Ishikawa (cell line): Measurements from ENCODE around the gene MAGI2.

Experiments used
- CREB1 ChIP-seq: IDR thresholded peaks from 2 replicates; pipeline ENCODE4 v1.6.1; 2012; ENCODE audit warnings: low read depth
- EP300 ChIP-seq: IDR thresholded peaks from 2 replicates; pipeline ENCODE4 v1.6.1; 2012; ENCODE audit warnings: borderline replicate concordance
- FOXM1 ChIP-seq: IDR thresholded peaks from 2 replicates; pipeline ENCODE4 v1.6.1; 2012; ENCODE audit warnings: low read depth, borderline replicate concordance
- MAX ChIP-seq: IDR thresholded peaks from 2 replicates; pipeline ENCODE4 v1.6.1; 2012
- RAD21 ChIP-seq: IDR thresholded peaks from 2 replicates; pipeline ENCODE4 v1.6.1; 2012; ENCODE audit warnings: low read depth
- TAF1 ChIP-seq: IDR thresholded peaks from 2 replicates; pipeline ENCODE4 v1.6.1; 2012; ENCODE audit warnings: low read depth, mild to moderate bottlenecking
- YY1 ChIP-seq: IDR thresholded peaks from 2 replicates; pipeline ENCODE4 v1.6.1; 2012; ENCODE audit warnings: low read depth
- ZBTB7A ChIP-seq: IDR thresholded peaks from 2 replicates; pipeline ENCODE4 v1.6.1; 2012; ENCODE audit warnings: low read depth
- TF ChIP-seq, protein P1 (sequence below): IDR thresholded peaks from 2 replicates; pipeline ENCODE4 v1.6.1; 2012; ENCODE audit warnings: low read depth, mild to moderate bottlenecking

DNA sequence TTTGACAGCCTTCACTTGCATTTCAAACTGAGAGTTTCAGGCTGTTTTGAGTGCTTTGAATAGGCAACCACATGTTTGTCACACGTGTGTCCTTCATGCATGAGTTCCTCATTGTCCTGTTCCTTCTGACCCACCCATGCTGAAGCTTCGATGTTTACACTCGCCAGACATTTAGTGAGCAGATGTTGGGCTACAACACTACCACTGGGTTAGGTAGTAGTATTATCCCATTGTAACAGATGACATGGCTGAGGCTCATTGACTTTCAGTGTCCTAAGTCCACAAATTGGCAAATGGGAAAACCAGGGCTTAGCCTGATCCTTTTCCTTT, 1198.8 kb downstream of the MAGI2 start:
- TF ChIP-seq CREB1, result no peak
- TF ChIP-seq, protein P1, sequence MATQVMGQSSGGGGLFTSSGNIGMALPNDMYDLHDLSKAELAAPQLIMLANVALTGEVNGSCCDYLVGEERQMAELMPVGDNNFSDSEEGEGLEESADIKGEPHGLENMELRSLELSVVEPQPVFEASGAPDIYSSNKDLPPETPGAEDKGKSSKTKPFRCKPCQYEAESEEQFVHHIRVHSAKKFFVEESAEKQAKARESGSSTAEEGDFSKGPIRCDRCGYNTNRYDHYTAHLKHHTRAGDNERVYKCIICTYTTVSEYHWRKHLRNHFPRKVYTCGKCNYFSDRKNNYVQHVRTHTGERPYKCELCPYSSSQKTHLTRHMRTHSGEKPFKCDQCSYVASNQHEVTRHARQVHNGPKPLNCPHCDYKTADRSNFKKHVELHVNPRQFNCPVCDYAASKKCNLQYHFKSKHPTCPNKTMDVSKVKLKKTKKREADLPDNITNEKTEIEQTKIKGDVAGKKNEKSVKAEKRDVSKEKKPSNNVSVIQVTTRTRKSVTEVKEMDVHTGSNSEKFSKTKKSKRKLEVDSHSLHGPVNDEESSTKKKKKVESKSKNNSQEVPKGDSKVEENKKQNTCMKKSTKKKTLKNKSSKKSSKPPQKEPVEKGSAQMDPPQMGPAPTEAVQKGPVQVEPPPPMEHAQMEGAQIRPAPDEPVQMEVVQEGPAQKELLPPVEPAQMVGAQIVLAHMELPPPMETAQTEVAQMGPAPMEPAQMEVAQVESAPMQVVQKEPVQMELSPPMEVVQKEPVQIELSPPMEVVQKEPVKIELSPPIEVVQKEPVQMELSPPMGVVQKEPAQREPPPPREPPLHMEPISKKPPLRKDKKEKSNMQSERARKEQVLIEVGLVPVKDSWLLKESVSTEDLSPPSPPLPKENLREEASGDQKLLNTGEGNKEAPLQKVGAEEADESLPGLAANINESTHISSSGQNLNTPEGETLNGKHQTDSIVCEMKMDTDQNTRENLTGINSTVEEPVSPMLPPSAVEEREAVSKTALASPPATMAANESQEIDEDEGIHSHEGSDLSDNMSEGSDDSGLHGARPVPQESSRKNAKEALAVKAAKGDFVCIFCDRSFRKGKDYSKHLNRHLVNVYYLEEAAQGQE, result no peak
- TF ChIP-seq YY1, result no peak
- no peak for TF ChIP-seq MAX
- TF ChIP-seq EP300, result no peak
- no peak for TF ChIP-seq RAD21
- no peak for TF ChIP-seq FOXM1
- no peak for TF ChIP-seq ZBTB7A
- no peak for TF ChIP-seq TAF1
